ENCODE data around the gene B2M. TPM values are rescaled to one million over a fixed set of nuclear protein-coding genes. Genes with fewer than 3 reads are reported as not detected.
"Not testable (repeated sequence)": the region's sequence is repeated elsewhere in the genome, so short reads cannot be mapped to it uniquely, and the experiment has no call there.

The B2M gene
- polyA plus RNA-seq, 1 donor (not counting 4 experiments of a cell fraction or from before 2014, with no cell fraction given), result 3,098 TPM

DNA sequence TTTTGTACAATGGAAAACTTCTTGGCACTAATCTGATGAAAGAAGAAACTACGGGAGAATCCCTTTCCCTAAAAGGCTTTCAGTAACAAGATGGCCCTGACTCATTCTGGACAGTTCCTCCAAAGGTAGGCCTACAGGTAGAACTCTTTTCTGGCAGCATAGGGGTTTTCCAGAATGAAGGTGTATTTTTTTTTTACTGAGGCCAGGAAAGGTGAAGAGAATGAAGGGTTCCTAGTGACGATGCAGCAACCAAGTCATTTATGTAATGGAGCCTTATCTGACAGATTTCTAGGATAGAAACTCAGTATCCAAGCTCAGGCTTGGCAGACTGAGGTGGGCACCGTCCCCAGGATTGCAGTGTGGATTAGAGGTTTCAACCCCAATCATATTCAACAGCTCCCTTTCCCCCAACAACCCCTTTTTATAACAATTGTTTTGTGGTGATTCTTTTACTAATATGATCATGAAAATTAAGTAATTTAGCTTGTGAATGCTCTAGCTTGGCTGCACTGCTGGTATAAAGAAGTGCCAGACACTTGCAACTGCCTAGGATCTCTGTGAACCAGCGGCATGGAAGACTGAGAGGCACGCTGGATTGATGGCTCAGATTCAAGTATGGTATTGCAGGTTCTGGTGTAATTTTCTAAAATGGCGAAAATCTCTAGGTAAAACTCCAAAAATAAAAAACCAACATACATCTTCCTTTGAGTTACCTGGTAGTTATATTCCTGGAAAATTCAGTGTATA is 16.3 kb downstream of the B2M start:
- Histone ChIP-seq H3K4me1 (ENCODE audit: control insufficient read depth, extremely low read depth, insufficient read depth, low read length) (peaks cover 40% of the 10 kb centered on the region), H3K27me3 (ENCODE audit: control insufficient read depth, extremely low read depth, insufficient read depth, low read length) (no peaks in the 10 kb centered on the region), H3K4me3 (ENCODE audit: control insufficient read depth in 2 of 3, extremely low read depth in 1 of 3, insufficient read depth in 2 of 3, low read depth in 1 of 3, low read length in 3 of 3) (no peak overlapping the region), H3K79me2 (ENCODE audit: control insufficient read depth, insufficient read depth, low read length) (peaks cover 2% of the 10 kb centered on the region), H3K27ac (ENCODE audit: control insufficient read depth, insufficient read depth, low read length) (peak overlapping the region; percentile 97), H3K9ac (ENCODE audit: control insufficient read depth, extremely low read depth, insufficient read depth, low read length) (peak overlapping the region; percentile 90), H3K9me1 (ENCODE audit: control insufficient read depth, extremely low read depth, insufficient read depth, low read length) (no peaks in the 10 kb centered on the region), H4K20me1 (ENCODE audit: control insufficient read depth, extremely low read depth, insufficient read depth, low read length) (no peaks in the 10 kb centered on the region), H2AFZ (ENCODE audit: control insufficient read depth, low read length) (peak overlapping the region; percentile 1), H3K9me3 (ENCODE audit: control insufficient read depth, low read depth, low read length) (no peaks in the 10 kb centered on the region), H3K36me3 (ENCODE audit: control insufficient read depth in 2 of 2, extremely low read depth in 1 of 2, insufficient read depth in 2 of 2, low read length in 2 of 2) (no peaks in the 10 kb centered on the region), H3K4me2 (ENCODE audit: control insufficient read depth, extremely low read depth, insufficient read depth, low read depth, low read length) (peak overlapping the region; percentile 93)
- no peak for TF ChIP-seq EZH2 (IDR thresholded peaks at IDR 0.05; ENCODE audit: low read length)
- TF ChIP-seq, protein P1, sequence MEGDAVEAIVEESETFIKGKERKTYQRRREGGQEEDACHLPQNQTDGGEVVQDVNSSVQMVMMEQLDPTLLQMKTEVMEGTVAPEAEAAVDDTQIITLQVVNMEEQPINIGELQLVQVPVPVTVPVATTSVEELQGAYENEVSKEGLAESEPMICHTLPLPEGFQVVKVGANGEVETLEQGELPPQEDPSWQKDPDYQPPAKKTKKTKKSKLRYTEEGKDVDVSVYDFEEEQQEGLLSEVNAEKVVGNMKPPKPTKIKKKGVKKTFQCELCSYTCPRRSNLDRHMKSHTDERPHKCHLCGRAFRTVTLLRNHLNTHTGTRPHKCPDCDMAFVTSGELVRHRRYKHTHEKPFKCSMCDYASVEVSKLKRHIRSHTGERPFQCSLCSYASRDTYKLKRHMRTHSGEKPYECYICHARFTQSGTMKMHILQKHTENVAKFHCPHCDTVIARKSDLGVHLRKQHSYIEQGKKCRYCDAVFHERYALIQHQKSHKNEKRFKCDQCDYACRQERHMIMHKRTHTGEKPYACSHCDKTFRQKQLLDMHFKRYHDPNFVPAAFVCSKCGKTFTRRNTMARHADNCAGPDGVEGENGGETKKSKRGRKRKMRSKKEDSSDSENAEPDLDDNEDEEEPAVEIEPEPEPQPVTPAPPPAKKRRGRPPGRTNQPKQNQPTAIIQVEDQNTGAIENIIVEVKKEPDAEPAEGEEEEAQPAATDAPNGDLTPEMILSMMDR (optimal IDR thresholded peaks at IDR 0.05 in 1 of 3, IDR thresholded peaks at IDR 0.05 in 1 of 3, conservative IDR thresholded peaks at IDR 0.05 in 1 of 3; ENCODE audit: extremely low read depth in 1 of 3, insufficient read depth in 2 of 3, low read length in 3 of 3), result no peak
- dilution Hi-C loops (cut with MboI; ENCODE audit: extremely low pct_ligation_motif_present, low sequenced_read_pairs), result no loop called here
- no peak for DNase-seq (ENCODE audit: low read depth, low spot score)
- no peak for FAIRE-seq

DNA sequence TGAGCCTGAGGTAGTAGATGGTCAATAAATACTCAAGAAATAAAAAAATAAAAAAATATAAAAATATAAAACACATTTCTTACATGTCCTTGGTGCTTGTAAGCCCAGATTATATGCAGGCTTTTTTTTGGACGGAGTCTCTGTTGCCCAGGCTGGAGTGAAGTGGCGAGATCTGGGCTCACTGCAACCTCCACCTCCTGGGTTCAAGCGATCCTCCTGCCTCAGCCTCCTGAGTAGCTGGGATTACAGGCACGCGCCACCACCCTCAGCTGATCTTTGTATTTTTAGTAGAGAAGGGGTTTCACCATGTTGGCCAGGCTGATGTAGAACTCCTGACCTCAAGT is 16.9 kb downstream of the B2M start:
- H3K9me1 ChIP-seq (ENCODE audit: control insufficient read depth, extremely low read depth, insufficient read depth, low read length); H3K79me2 ChIP-seq (ENCODE audit: control insufficient read depth, insufficient read depth, low read length); H4K20me1 ChIP-seq (ENCODE audit: control insufficient read depth, extremely low read depth, insufficient read depth, low read length); dilution Hi-C loops (cut with MboI; ENCODE audit: extremely low pct_ligation_motif_present, low sequenced_read_pairs); FAIRE-seq; H3K27me3 ChIP-seq (ENCODE audit: control insufficient read depth, extremely low read depth, insufficient read depth, low read length); DNase-seq (ENCODE audit: low read depth, low spot score); H3K9me3 ChIP-seq (ENCODE audit: control insufficient read depth, low read depth, low read length); H3K36me3 ChIP-seq (ENCODE audit: control insufficient read depth in 2 of 2, extremely low read depth in 1 of 2, insufficient read depth in 2 of 2, low read length in 2 of 2): not testable (repeated sequence)
- Histone ChIP-seq H3K4me1 (ENCODE audit: control insufficient read depth, extremely low read depth, insufficient read depth, low read length) (peaks cover 40% of the 10 kb centered on the region), H3K4me3 (ENCODE audit: control insufficient read depth in 2 of 3, extremely low read depth in 1 of 3, insufficient read depth in 2 of 3, low read depth in 1 of 3, low read length in 3 of 3) (peak overlapping the region; percentile 52 to 90 (median 87)), H3K9ac (ENCODE audit: control insufficient read depth, extremely low read depth, insufficient read depth, low read length) (peak overlapping the region; percentile 90), H3K27ac (ENCODE audit: control insufficient read depth, insufficient read depth, low read length) (peak overlapping the region; percentile 97), H3K4me2 (ENCODE audit: control insufficient read depth, extremely low read depth, insufficient read depth, low read depth, low read length) (peak overlapping the region; percentile 93), H2AFZ (ENCODE audit: control insufficient read depth, low read length) (peak overlapping the region; percentile 14)

Measured in keratinocyte (primary cell).